Measurements from ENCODE around the gene RAD54L. TPM values are rescaled to one million over a fixed set of nuclear protein-coding genes. Genes with fewer than 3 reads are reported as not detected.
"Not testable (repeated sequence)": the region's sequence is repeated elsewhere in the genome, so short reads cannot be mapped to it uniquely, and the experiment has no call there.

Gene RAD54L
- total RNA-seq, 1 donor from 2014 or later = 22.2 TPM

GRCh38 chr1:46224966-46225365 is 22.6 kb upstream of the RAD54L start:
- Histone ChIP-seq H4K20me1 (ENCODE audit: low read depth) (no peaks in the 10 kb centered on the region), H3K9ac (no peak overlapping the region), H3K27ac (no peak overlapping the region), H3K79me2 (ENCODE audit: low read depth) (no peaks in the 10 kb centered on the region), H3F3A (ENCODE audit: low read depth) (peaks cover 31% of the 10 kb centered on the region), H3K27me3 (no peaks in the 10 kb centered on the region), H3K4me1 (peaks cover 25% of the 10 kb centered on the region), H3K4me2 (no peak overlapping the region), H3K4me3 (no peak overlapping the region), H2AFZ (replicated peaks) (no peak overlapping the region), H3K9me3 (ENCODE audit: low read depth) (no peaks in the 10 kb centered on the region), H3K36me3 (no peaks in the 10 kb centered on the region)
- H3K27ac Mint-ChIP-seq = no peak overlapping the region
- H3K4me1 Mint-ChIP-seq = peaks cover 49% of the 10 kb centered on the region
- TF ChIP-seq CTCF (IDR thresholded peaks at IDR 0.05) (no peak), EZH2 (IDR thresholded peaks at IDR 0.05) (no peak), EZH2phosphoT487 (IDR thresholded peaks at IDR 0.05) (no peak)
- DNase-seq (ENCODE audit: low spot score) = no peak
- H3K9me3 Mint-ChIP-seq = no peaks in the 10 kb centered on the region
- H3K27me3 Mint-ChIP-seq (ENCODE audit: insufficient read depth, low read depth) = peaks cover 9% of the 10 kb centered on the region
- H3K4me3 Mint-ChIP-seq = no peak overlapping the region
- H3K36me3 Mint-ChIP-seq = no peaks in the 10 kb centered on the region

GRCh38 chr1:46231231-46231630 is 16.3 kb upstream of the RAD54L start:
- not testable (repeated sequence) for H3K79me2 ChIP-seq (ENCODE audit: low read depth); H3K4me1 ChIP-seq; H3K27me3 ChIP-seq; H3K27ac Mint-ChIP-seq; DNase-seq (ENCODE audit: low spot score); H3K4me3 Mint-ChIP-seq; H3K36me3 ChIP-seq; H3K36me3 Mint-ChIP-seq; H2AFZ ChIP-seq (replicated peaks); H3K9ac ChIP-seq; H3K4me3 ChIP-seq; H3K27ac ChIP-seq; H3F3A ChIP-seq (ENCODE audit: low read depth); H3K27me3 Mint-ChIP-seq (ENCODE audit: insufficient read depth, low read depth); H4K20me1 ChIP-seq (ENCODE audit: low read depth); H3K4me2 ChIP-seq; H3K9me3 Mint-ChIP-seq; H3K4me1 Mint-ChIP-seq; H3K9me3 ChIP-seq (ENCODE audit: low read depth)

GRCh38 chr1:46236882-46237281 is 10.7 kb upstream of the RAD54L start:
- H3K36me3 Mint-ChIP-seq = peaks cover 2% of the 10 kb centered on the region
- TF ChIP-seq EZH2phosphoT487 (IDR thresholded peaks at IDR 0.05) = no peak
- no peak for TF ChIP-seq EZH2 (IDR thresholded peaks at IDR 0.05)
- TF ChIP-seq CTCF (IDR thresholded peaks at IDR 0.05) = no peak
- no peaks in the 10 kb centered on the region for H3K4me1 Mint-ChIP-seq
- no peak overlapping the region for H3K4me3 Mint-ChIP-seq
- no peak overlapping the region for H3K27ac ChIP-seq
- H3K9ac ChIP-seq = no peak overlapping the region
- no peaks in the 10 kb centered on the region for H4K20me1 ChIP-seq (ENCODE audit: low read depth)
- H3K36me3 ChIP-seq = no peaks in the 10 kb centered on the region
- no peak overlapping the region for H3K4me2 ChIP-seq
- H3K4me3 ChIP-seq = no peak overlapping the region
- no peak for DNase-seq (ENCODE audit: low spot score)
- no peaks in the 10 kb centered on the region for H3F3A ChIP-seq (ENCODE audit: low read depth)
- H3K9me3 Mint-ChIP-seq = peaks cover 23% of the 10 kb centered on the region
- no peak overlapping the region for H3K27ac Mint-ChIP-seq
- H2AFZ ChIP-seq (replicated peaks) = no peak overlapping the region
- no peaks in the 10 kb centered on the region for H3K79me2 ChIP-seq (ENCODE audit: low read depth)
- H3K27me3 ChIP-seq = no peaks in the 10 kb centered on the region
- peaks cover 6% of the 10 kb centered on the region for H3K9me3 ChIP-seq (ENCODE audit: low read depth)
- no peaks in the 10 kb centered on the region for H3K27me3 Mint-ChIP-seq (ENCODE audit: insufficient read depth, low read depth)
- H3K4me1 ChIP-seq = no peaks in the 10 kb centered on the region

- H3K4me1 ChIP-seq; H3K79me2 ChIP-seq (ENCODE audit: low read depth); H3K27me3 Mint-ChIP-seq (ENCODE audit: insufficient read depth, low read depth); H3K9me3 ChIP-seq (ENCODE audit: low read depth); H3K36me3 ChIP-seq; H3K4me3 Mint-ChIP-seq; H3K4me2 ChIP-seq; H3K4me3 ChIP-seq; H3K27me3 ChIP-seq; H3F3A ChIP-seq (ENCODE audit: low read depth); H3K9ac ChIP-seq; DNase-seq (ENCODE audit: low spot score); H4K20me1 ChIP-seq (ENCODE audit: low read depth); H3K4me1 Mint-ChIP-seq; H3K27ac ChIP-seq; H3K27ac Mint-ChIP-seq; H2AFZ ChIP-seq (replicated peaks); H3K36me3 Mint-ChIP-seq: not testable (repeated sequence)
- H3K9me3 Mint-ChIP-seq = peaks cover 28% of the 10 kb centered on the region
Observed at GRCh38 chr1:46238865-46239264, 8.7 kb upstream of the RAD54L start.

GRCh38 chr1:46241733-46242132 is 5.8 kb upstream of the RAD54L start:
- not testable (repeated sequence) for H3K27me3 Mint-ChIP-seq (ENCODE audit: insufficient read depth, low read depth); H3K36me3 Mint-ChIP-seq; H3K27me3 ChIP-seq; H3K4me3 ChIP-seq; H3K4me1 ChIP-seq; H3K4me1 Mint-ChIP-seq; H3K36me3 ChIP-seq; H3K4me3 Mint-ChIP-seq; H3K27ac ChIP-seq; H3K9me3 ChIP-seq (ENCODE audit: low read depth); DNase-seq (ENCODE audit: low spot score); H2AFZ ChIP-seq (replicated peaks); H4K20me1 ChIP-seq (ENCODE audit: low read depth); H3K9ac ChIP-seq; H3K27ac Mint-ChIP-seq; H3K4me2 ChIP-seq; H3K79me2 ChIP-seq (ENCODE audit: low read depth)
- peaks cover 28% of the 10 kb centered on the region for H3K9me3 Mint-ChIP-seq
- H3F3A ChIP-seq (ENCODE audit: low read depth) = peaks cover 18% of the 10 kb centered on the region

All from neural progenitor cell (in vitro differentiated cells).